A549 (cell line): Measurements from ENCODE around the gene LOXL3. TPM values are rescaled to one million over a fixed set of nuclear protein-coding genes. Genes with fewer than 3 reads are reported as not detected.

Experiments used
- ATAC-seq, 2 experiments: fragments of 200-7000 bp in 1 of 2; fragments of >200 bp in 1 of 2; cut with Nextera tagmentation in 1 of 2; cut with Tn5 transposase in 1 of 2; 3 replicates each; pipeline versions ENCODE4 v1.8.0 to v1.9.1; 2018 to 2020; ENCODE audit warnings: mild to moderate bottlenecking in 1 of 2, moderate library complexity in 1 of 2
- CTCF ChIA-PET: fragments of 300-600 bp; sonication (Branson Sonifier 250); formaldehyde crosslinking; extraction: SDS; loops from one replicate; lab custom pipeline; 2021; ENCODE audit warnings: antibody characterized with exemption, inconsistent platforms; lab: Yijun Ruan, JAX
- POLR2A ChIA-PET: fragments of 350-600 bp; formaldehyde crosslinking; extraction: SDS; loops from one replicate; lab custom pipeline; 2021; ENCODE audit warnings: antibody characterized with exemption, inconsistent platforms; lab: Yijun Ruan, JAX
- DNase-seq, 2 experiments: peaks; one replicate each; pipeline versions ENCODE4 v3.0.0 to v3.0.0-alpha.2; 2011 to 2016; ENCODE audit warnings: low read depth in 1 of 2, low spot score in 1 of 2
- FAIRE-seq: peaks from 2 replicates; lab custom pipeline; 2011; peaks lifted over from hg19 to GRCh38; lab: Jason Lieb, UNC
- H3K27ac ChIP-seq, 2 experiments: fragments of >200 bp; sonication (Bioruptor Twin); formaldehyde crosslinking; 3 replicates each; pipeline ENCODE4 v1.5.1; 2016 to 2017
- H3K4me1 ChIP-seq: fragments of >200 bp; sonication (Bioruptor Twin); formaldehyde crosslinking; 3 replicates; pipeline ENCODE4 v1.6.1; 2016
- H3K4me2 ChIP-seq: fragments of >200 bp; sonication (Bioruptor Twin); formaldehyde crosslinking; 3 replicates; pipeline ENCODE4 v1.6.1; 2016
- H3K4me3 ChIP-seq: fragments of >200 bp; sonication (Bioruptor Twin); formaldehyde crosslinking; 3 replicates; pipeline ENCODE4 v1.5.1; 2016
- H3K9me3 ChIP-seq: fragments of >200 bp; sonication (Bioruptor Twin); formaldehyde crosslinking; 3 replicates; pipeline ENCODE4 v1.6.1; 2016
- EHMT2 ChIP-seq: fragments of 200-600 bp; sonication (generic); IDR thresholded peaks from 2 replicates; pipeline ENCODE4 v1.6.1; 2016; ENCODE audit warnings: antibody characterized with exemption, low read depth, mild to moderate bottlenecking, moderate library complexity
- ESRRA ChIP-seq: fragments of 150-350 bp; IDR thresholded peaks from 2 replicates; pipeline ENCODE4 v1.6.1; 2014; ENCODE audit warnings: mild to moderate bottlenecking, low read length, borderline replicate concordance
- HEYL ChIP-seq: fragments of 250-450 bp; sonication (Bioruptor Pico); IDR thresholded peaks from 2 replicates; pipeline ENCODE4 v1.8.0; 2021; ENCODE audit warnings: mild to moderate bottlenecking, moderate library complexity
- HOXB13 ChIP-seq: fragments of 250-450 bp; sonication (Bioruptor Pico); IDR thresholded peaks from 2 replicates; pipeline ENCODE4 v1.5.0; 2020; ENCODE audit warnings: low read depth, mild to moderate bottlenecking, moderate library complexity
- JUN ChIP-seq, 2 experiments: fragments of >200 bp; sonication (Bioruptor Twin); formaldehyde crosslinking; IDR thresholded peaks; 2 replicates in 1 of 2; 3 replicates in 1 of 2; pipeline ENCODE4 v1.6.1; 2016 to 2017
- MAX ChIP-seq: IDR thresholded peaks from 2 replicates; pipeline ENCODE4 v1.6.1; 2012
- PBX3 ChIP-seq: IDR thresholded peaks from 2 replicates; pipeline ENCODE4 v1.6.1; 2012
- WGBS: methylation state at CpG from one replicate; pipeline ENCODE4 v1.1.6; 2017; ENCODE audit errors: missing lambda C conversion rate; 5-methylcytosine and 5-hydroxymethylcytosine counted together
- polyA plus RNA-seq, 4 experiments: library from polyadenylated mRNA; depleted of rRNA in 3 of 4; stranded (reverse); fragments of >200 nt; fragmentation: RNase III in 1 of 4; extraction: RNeasy Plus Mini Kit Qiagen cat#74134 plus additional on column Dnase treatment in 1 of 4; gene quantifications; 2 replicates in 3 of 4; 3 replicates in 1 of 4; pipeline ENCODE4 v1.2.3, GENCODE V29; 2011 to 2017

The LOXL3 gene
- polyA plus RNA-seq, 2 of the 4 experiments (the other 2 are of a cell fraction), result 0.27 to 0.30 TPM

DNA sequence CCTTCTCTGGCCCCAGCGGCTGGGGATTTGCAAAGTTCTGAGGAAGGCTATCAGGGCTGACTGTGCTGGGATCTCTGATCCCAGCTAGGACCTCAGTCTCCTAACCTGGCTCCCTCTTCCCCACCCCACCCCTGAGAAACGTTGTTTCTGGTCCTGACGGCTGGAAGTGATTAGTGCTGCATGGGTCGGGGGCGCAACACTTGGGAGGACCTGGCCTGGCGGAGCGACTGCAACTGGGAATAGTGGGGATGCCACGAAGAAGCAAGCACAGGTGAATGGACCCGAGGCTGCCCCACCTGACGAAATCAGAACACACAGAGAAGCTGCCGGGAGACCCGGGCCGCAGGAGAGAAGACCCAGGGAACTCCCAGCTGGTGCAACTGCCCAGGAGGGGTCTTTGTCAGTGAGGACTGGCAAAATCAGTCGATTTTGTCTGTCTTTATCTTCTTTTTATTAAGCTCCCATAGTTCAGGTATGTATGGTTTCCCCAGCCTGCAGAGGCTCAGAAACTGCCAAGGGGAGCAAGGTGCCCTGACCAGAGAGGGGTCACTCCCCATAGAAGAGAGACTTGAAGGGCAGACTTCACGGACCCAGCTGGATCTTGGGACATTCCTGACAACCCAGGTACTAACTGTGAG lies 53.7 kb downstream of the LOXL3 start:
- DNase-seq (no peak), FAIRE-seq (no peak), ATAC-seq (no peak)
- Histone ChIP-seq H3K4me1 (peaks cover 13% of the 10 kb centered on the region), H3K4me2 (no peak overlapping the region), H3K4me3 (no peak overlapping the region), H3K27ac (no peak overlapping the region), H3K9me3 (no peaks in the 10 kb centered on the region)
- ChIA-PET CTCF (interaction anchor here (0.8 to 15.5 kb wide), 7 partner anchors 13 to 375 kb away, joined by 3 to 184 read pairs (median 4); partner anchors contain the start of genes AUP1, CCDC142, HTRA2 and MRPL53), POLR2A (interaction anchor here (1.1 to 1.6 kb wide), 2 partner anchors 11 to 17 kb away, joined by 4 to 5 read pairs; partner anchors contain the start of genes CCDC142 and TTC31)
- WGBS, result 81% methylated on average over 15 of the region's 15 CpGs
- no peak for TF ChIP-seq HOXB13 (CRISPR knock-in tag)

DNA sequence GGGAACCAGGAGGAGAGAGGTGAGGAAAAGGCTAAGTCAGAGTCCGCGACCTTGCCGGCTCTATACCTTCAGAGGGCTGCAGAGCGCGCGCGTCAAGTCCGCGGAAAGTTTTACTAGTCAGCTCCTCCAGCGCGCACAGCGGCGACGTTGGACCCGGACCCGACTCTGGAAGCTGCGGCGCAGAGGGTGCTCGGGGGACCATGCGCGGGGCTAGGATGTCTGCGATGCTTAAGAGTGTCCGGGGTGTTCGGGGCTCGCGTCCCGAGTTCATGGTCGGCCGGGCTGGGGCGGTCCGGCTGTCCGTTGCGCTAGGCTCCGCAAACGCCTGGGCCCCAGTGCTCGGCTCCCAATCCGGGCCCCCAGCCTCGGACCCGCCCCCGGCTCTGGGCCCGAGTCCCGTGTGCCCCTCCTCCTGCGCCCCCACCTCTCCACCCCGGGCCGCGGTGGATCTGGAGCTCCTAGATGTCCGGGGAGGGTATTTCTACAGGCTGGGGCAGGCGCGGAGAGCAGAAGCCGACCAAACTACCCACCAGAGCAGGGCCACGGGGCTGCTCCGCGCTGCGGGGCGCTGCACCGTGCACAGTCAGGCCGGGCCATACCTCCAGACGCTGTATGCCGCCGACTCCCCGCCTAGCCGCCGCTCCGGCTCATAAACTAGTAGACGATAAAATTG lies 54.3 kb downstream of the LOXL3 start, which contains the start of gene LBX2:
Gene LBX2 (minus strand): TSS at position 337 of the 673 bp plus-strand sequence. CDS start 66 bp downstream, at position 271.
- WGBS, result 75% methylated on average over 56 of the region's 65 CpGs
- no peaks in the 10 kb centered on the region for H3K9me3 ChIP-seq
- no peak for TF ChIP-seq EHMT2
- 0 out of 2 replicates have a peak, but pooled peaks have one; percentile 4 for TF ChIP-seq MAX
- TF ChIP-seq, all 56 proteins: peak for 1
- FAIRE-seq, result no peak
- ATAC-seq, result no peak
- no peak within 1 kb of the TSS for H3K4me3 ChIP-seq
- no peak within 1 kb of the TSS for H3K4me2 ChIP-seq
- DNase-seq, result no peak
- CTCF ChIA-PET, result interaction anchor here (1.2 to 15.5 kb wide), 4 partner anchors 12 to 88 kb away, joined by 4 to 184 read pairs (median 10); partner anchors contain the start of genes CCDC142, MRPL53 and TTC31
- POLR2A ChIA-PET, result no interaction called here
- peaks cover 13% of the 10 kb centered on the region for H3K4me1 ChIP-seq
- no peak within 1 kb of the TSS for H3K27ac ChIP-seq

DNA sequence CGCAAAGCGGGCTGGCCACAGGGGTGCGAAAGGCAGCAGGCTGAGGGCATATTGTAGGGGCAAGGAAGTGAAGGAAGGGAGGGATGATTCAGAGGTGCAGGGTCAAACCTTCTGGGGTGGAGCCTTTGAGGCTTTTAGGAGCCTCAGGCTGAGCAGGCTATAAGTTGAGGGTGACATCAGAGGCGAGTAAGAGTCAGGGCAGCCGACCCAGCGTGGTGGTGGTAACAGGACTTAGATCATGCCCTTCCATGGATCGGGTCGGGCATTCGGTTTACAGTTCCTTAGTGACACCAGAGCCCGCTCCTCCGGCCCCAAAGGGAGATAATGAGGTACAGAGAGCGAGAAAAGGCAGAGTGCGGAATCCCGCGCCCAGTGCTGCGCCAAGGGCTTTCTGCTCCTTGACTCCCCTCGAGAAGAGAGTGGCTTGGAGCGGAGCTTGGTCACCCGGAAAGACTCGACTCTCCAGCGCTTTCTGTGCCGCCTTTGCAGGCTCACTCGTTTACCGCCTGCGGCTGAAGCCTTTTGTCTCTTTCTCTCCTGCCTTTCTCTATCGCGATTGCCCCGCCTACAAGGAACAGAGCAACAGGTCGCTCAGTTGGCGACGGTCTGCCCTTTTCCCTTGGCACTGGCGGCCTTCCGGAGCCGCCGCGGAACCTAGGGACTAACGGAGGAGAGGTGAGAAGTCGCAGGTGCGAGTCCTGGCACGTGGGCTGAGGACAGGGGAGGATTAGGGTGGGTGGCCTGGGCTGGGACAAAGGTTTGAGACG lies 55.1 kb downstream of the LOXL3 start:
- TF ChIP-seq ESRRA (no peak), MAX (0 out of 2 replicates have a peak, but pooled peaks have one; percentile 7)
- Histone ChIP-seq H3K27ac (no peak overlapping the region), H3K4me1 (peaks cover 10% of the 10 kb centered on the region), H3K4me2 (no peak overlapping the region), H3K9me3 (no peaks in the 10 kb centered on the region), H3K4me3 (no peak overlapping the region)
- FAIRE-seq (no peak), DNase-seq (peak in 1 of 2 experiments; percentile 32), ATAC-seq (peak in 1 of 2 experiments; percentile 6; a peak in 3 of 6 replicates)
- ChIA-PET POLR2A (no interaction called here), CTCF (interaction anchor here (0.9 to 15.5 kb wide), 2 partner anchors 8 to 12 kb away, joined by 4 to 184 read pairs; partner anchors contain the start of genes CCDC142, PCGF1 and TTC31)
- 71% methylated on average over 41 of the region's 41 CpGs for WGBS

GRCh38 chr2:74497777-74498499 lies 55.8 kb downstream of the LOXL3 start:
- no peak overlapping the region for H3K4me3 ChIP-seq
- DNase-seq, result no peak
- no peak for ATAC-seq
- ChIA-PET POLR2A (no interaction called here), CTCF (interaction anchor here (0.9 to 15.5 kb wide), 3 partner anchors 9 to 89 kb away, joined by 4 to 184 read pairs (median 29); partner anchors contain the start of genes CCDC142, PCGF1 and TTC31)
- 0 out of 2 replicates have a peak, but pooled peaks have one; percentile 16 for TF ChIP-seq PBX3
- TF ChIP-seq HEYL (CRISPR knock-in tag), result no peak
- TF ChIP-seq JUN (IDR thresholded peaks at IDR 0.05), result peak in 1 of 2 experiments; percentile 35; a peak in 1 of 5 replicates
- FAIRE-seq, result no peak
- WGBS, result 93% methylated on average over 47 of the region's 61 CpGs
- H3K27ac ChIP-seq, result no peak overlapping the region
- no peak overlapping the region for H3K4me2 ChIP-seq
- H3K9me3 ChIP-seq, result no peaks in the 10 kb centered on the region
- H3K4me1 ChIP-seq, result peaks cover 5% of the 10 kb centered on the region; the same call in 2 of the 3 replicates
